Smooth muscle cell (in vitro differentiated cells): ENCODE measurements around the gene LNPEP. TPM values are rescaled to one million over a fixed set of nuclear protein-coding genes. Genes with fewer than 3 reads are reported as not detected.

Experiments used
- DNase-seq: peaks from one replicate; lab custom pipeline; 2025; ENCODE audit not compliant: unreplicated experiment; lab: John Stamatoyannopoulos, UW
- H2AFZ ChIP-seq: fragments of 200-600 bp; sonication (generic); 2 replicates; pipeline ENCODE4 v1.6.0; 2016; ENCODE audit warnings: antibody characterized with exemption, low read depth, mild to moderate bottlenecking
- H3F3A ChIP-seq: fragments of 200-600 bp; sonication (generic); 2 replicates; pipeline ENCODE4 v1.6.0; 2017; ENCODE audit warnings: antibody characterized with exemption, low read depth
- H3K27ac ChIP-seq: fragments of 200-600 bp; sonication (generic); 2 replicates; pipeline ENCODE4 v1.5.1; 2016; ENCODE audit warnings: low read depth, mild to moderate bottlenecking
- H3K27me3 ChIP-seq: fragments of 200-600 bp; sonication (generic); 2 replicates; pipeline ENCODE4 v1.6.1; 2016; ENCODE audit warnings: low read depth, mild to moderate bottlenecking
- H3K36me3 ChIP-seq: fragments of 200-600 bp; sonication (generic); 2 replicates; pipeline ENCODE4 v1.5.1; 2016; ENCODE audit warnings: low read depth
- H3K4me1 ChIP-seq: fragments of 200-600 bp; sonication (generic); 2 replicates; pipeline ENCODE4 v1.5.1; 2016; ENCODE audit warnings: low read depth
- H3K4me2 ChIP-seq: fragments of 200-600 bp; sonication (generic); 2 replicates; pipeline ENCODE4 v1.6.0; 2016; ENCODE audit warnings: mild to moderate bottlenecking
- H3K4me3 ChIP-seq: fragments of 200-600 bp; sonication (generic); 2 replicates; pipeline ENCODE4 v1.5.1; 2016; ENCODE audit warnings: mild to moderate bottlenecking
- H3K79me2 ChIP-seq: fragments of 200-600 bp; sonication (generic); 2 replicates; pipeline ENCODE4 v1.6.0; 2016; ENCODE audit warnings: low read depth, mild to moderate bottlenecking
- H3K9ac ChIP-seq: fragments of 200-600 bp; sonication (generic); 2 replicates; pipeline ENCODE4 v1.6.0; 2016; ENCODE audit warnings: low read depth
- H3K9me3 ChIP-seq: fragments of 200-600 bp; sonication (generic); replicated peaks from 2 replicates; pipeline ENCODE4 v1.5.1; 2016; ENCODE audit warnings: low read depth
- H4K20me1 ChIP-seq: fragments of 200-600 bp; sonication (generic); 2 replicates; pipeline ENCODE4 v1.6.0; 2016; ENCODE audit warnings: low read depth
- WGBS: methylation state at CpG from one replicate; pipeline ENCODE4 v1.1.7; 2016; ENCODE audit warnings: low lambda C conversion rate; 5-methylcytosine and 5-hydroxymethylcytosine counted together
- polyA plus RNA-seq: library from polyadenylated mRNA; unstranded; fragments of >200 nt; fragmentation: Nextera tagmentation; extraction: Ambion mirVana; gene quantifications from 2 replicates; pipeline ENCODE4 v1.2.1, GENCODE V29; 2016
- total RNA-seq: library from RNA; depleted of rRNA; stranded (reverse); fragments of >200 nt; gene quantifications from 2 replicates; pipeline ENCODE4 v1.2.3, GENCODE V29; 2014
- TF ChIP-seq, protein P1 (sequence below): fragments of 200-600 bp; sonication (generic); IDR thresholded peaks from 2 replicates; pipeline ENCODE4 v1.5.1; 2017; ENCODE audit warnings: borderline replicate concordance, mild to moderate bottlenecking, antibody characterized with exemption; ENCODE audit not compliant: insufficient read depth, poor library complexity, severe bottlenecking

Gene LNPEP
- total and polyA plus RNA-seq, 2 experiments from 2014 or later, result 2.3 to 24.3 TPM

DNA sequence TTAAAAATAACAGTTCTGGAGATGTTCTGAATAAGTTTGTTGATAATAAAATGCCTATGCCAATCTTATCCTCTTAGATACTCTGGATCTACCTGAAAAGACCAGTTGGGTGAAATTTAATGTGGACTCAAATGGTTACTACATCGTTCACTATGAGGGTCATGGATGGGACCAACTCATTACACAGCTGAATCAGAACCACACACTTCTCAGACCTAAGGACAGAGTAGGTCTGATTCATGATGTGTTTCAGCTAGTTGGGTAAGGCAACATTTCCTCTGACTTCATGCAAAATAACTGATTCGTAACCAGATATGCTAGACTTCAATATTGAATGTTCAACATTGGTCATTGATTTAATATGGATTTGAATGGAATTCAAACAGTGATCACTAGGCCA lies 32.6 kb upstream of the LNPEP start:
- Histone ChIP-seq H4K20me1 (no peaks in the 10 kb centered on the region), H3K4me2 (no peak overlapping the region), H3K9me3 (no peaks in the 10 kb centered on the region), H3K36me3 (no peaks in the 10 kb centered on the region), H3K4me3 (no peak overlapping the region), H3K27ac (no peak overlapping the region), H3F3A (no peaks in the 10 kb centered on the region), H2AFZ (no peak overlapping the region), H3K27me3 (no peaks in the 10 kb centered on the region), H3K4me1 (no peaks in the 10 kb centered on the region), H3K9ac (no peak overlapping the region), H3K79me2 (no peaks in the 10 kb centered on the region)
- WGBS, result 91% methylated on average over 2 of the region's 2 CpGs
- DNase-seq, result no peak
- TF ChIP-seq, protein P1, sequence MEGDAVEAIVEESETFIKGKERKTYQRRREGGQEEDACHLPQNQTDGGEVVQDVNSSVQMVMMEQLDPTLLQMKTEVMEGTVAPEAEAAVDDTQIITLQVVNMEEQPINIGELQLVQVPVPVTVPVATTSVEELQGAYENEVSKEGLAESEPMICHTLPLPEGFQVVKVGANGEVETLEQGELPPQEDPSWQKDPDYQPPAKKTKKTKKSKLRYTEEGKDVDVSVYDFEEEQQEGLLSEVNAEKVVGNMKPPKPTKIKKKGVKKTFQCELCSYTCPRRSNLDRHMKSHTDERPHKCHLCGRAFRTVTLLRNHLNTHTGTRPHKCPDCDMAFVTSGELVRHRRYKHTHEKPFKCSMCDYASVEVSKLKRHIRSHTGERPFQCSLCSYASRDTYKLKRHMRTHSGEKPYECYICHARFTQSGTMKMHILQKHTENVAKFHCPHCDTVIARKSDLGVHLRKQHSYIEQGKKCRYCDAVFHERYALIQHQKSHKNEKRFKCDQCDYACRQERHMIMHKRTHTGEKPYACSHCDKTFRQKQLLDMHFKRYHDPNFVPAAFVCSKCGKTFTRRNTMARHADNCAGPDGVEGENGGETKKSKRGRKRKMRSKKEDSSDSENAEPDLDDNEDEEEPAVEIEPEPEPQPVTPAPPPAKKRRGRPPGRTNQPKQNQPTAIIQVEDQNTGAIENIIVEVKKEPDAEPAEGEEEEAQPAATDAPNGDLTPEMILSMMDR, result no peak

DNA sequence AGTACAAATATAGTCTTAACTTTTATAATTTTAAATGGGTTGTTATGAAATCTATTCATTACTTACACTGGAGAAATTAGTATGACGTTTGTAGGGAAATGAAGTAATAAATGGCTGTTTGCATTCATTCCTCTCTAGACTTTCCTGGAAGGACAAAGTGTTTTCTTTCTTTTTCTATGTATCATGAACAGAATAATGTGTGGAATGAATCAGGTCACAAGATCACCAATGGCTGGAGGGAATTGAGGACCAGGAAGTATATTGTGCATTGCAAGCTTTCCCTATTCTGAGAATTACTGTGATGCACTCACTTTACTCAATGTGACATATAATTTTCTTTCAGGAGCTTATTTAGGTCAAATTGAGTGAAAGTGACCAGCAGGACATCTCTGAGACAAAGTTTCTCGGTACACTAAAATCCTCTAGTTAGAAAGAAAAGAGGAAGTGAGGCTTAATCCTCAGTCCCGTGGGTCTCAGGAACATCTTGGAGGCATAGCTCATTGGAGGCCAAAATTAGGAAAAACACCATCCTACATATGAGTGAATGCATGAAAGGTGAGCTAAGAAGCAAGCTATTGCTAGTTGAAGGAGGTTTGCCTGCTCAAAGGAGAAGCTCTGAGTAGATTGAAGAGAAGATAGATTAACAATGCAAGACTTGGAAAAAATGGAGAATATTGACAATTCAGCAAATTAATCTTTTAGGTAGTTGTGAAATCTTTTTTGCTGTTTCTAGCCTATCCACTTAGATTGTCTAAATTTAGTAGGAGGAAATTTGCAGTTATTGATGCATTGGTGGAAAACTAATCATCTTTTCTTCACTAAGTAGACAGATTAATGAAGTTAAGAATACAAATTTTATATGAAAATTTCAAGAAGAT lies 31.6 kb upstream of the LNPEP start:
- no peaks in the 10 kb centered on the region for H4K20me1 ChIP-seq
- no peak overlapping the region for H3K4me3 ChIP-seq
- WGBS, result 88% methylated on average over 3 of the region's 3 CpGs
- no peaks in the 10 kb centered on the region for H3K27me3 ChIP-seq
- no peaks in the 10 kb centered on the region for H3K4me1 ChIP-seq
- H3K9me3 ChIP-seq, result no peaks in the 10 kb centered on the region
- no peak overlapping the region for H2AFZ ChIP-seq
- no peak for DNase-seq
- no peak overlapping the region for H3K9ac ChIP-seq
- TF ChIP-seq, protein P1, result no peak
- H3F3A ChIP-seq, result no peaks in the 10 kb centered on the region
- H3K36me3 ChIP-seq, result no peaks in the 10 kb centered on the region
- no peaks in the 10 kb centered on the region for H3K79me2 ChIP-seq
- no peak overlapping the region for H3K4me2 ChIP-seq
- H3K27ac ChIP-seq, result no peak overlapping the region

DNA sequence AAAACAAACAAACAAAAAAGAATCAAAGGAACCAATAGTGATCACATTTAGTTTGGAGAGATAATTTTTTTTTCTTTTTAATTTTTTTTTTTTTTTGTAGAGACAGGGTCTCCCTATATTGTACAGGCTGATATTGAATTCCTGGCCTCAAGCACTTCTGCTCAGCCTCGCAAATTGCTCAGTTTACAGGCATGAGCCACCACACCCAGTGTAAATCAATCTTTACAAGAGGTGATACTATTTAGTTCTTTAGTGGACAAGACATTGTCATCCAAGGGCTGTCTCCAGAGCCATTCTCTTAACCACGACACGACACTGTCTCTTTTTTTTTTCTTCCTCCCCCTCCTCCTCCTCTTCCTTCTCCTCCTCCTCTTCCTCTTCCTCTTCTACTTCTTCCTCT lies 30.0 kb upstream of the LNPEP start:
- WGBS, result 70% methylated on average over 3 of the region's 3 CpGs
- H3K79me2 ChIP-seq, result no peaks in the 10 kb centered on the region

More for the DNA sequence above, 30.0 kb upstream of the LNPEP start:
- Histone ChIP-seq H3K9ac (no peak overlapping the region), H3K4me3 (no peak overlapping the region), H3K9me3 (no peaks in the 10 kb centered on the region), H4K20me1 (no peaks in the 10 kb centered on the region), H3K4me1 (no peaks in the 10 kb centered on the region), H3K36me3 (no peaks in the 10 kb centered on the region), H3K27me3 (no peaks in the 10 kb centered on the region), H3K27ac (no peak overlapping the region), H2AFZ (no peak overlapping the region), H3K4me2 (no peak overlapping the region), H3F3A (no peaks in the 10 kb centered on the region)
- TF ChIP-seq, protein P1, result no peak
- no peak for DNase-seq
